Panc1 (cell line): ENCODE data around the gene GPR135.

Experiments
- CTCF ChIP-seq: fragments of 450-650 bp; IDR thresholded peaks from 2 replicates; pipeline ENCODE4 v1.5.1; 2017; ENCODE audit warnings: mild to moderate bottlenecking
- POLR2AphosphoS5 ChIP-seq: IDR thresholded peaks from 2 replicates; pipeline ENCODE4 v1.6.1; 2012; ENCODE audit warnings: mild to moderate bottlenecking, low read depth, low read length, moderate library complexity
- SIN3A ChIP-seq: IDR thresholded peaks from 2 replicates; pipeline ENCODE4 v1.6.1; 2012; ENCODE audit warnings: low read depth, mild to moderate bottlenecking, low read length, moderate library complexity, borderline replicate concordance; ENCODE audit not compliant: insufficient read depth
- TCF7L2 ChIP-seq: IDR thresholded peaks from 2 replicates; pipeline ENCODE4 v1.6.1; 2011; ENCODE audit warnings: mild to moderate bottlenecking, low read depth, low read length, inconsistent platforms
- TF ChIP-seq, protein P1 (sequence below), 2 experiments: IDR thresholded peaks; 2 replicates each; pipeline ENCODE4 v1.6.1; 2011 to 2012; ENCODE audit warnings: low read depth in 2 of 2, control low read depth in 1 of 2, low read length in 1 of 2, mild to moderate bottlenecking in 1 of 2, moderate library complexity in 1 of 2; ENCODE audit not compliant: insufficient read depth in 1 of 2

DNA sequence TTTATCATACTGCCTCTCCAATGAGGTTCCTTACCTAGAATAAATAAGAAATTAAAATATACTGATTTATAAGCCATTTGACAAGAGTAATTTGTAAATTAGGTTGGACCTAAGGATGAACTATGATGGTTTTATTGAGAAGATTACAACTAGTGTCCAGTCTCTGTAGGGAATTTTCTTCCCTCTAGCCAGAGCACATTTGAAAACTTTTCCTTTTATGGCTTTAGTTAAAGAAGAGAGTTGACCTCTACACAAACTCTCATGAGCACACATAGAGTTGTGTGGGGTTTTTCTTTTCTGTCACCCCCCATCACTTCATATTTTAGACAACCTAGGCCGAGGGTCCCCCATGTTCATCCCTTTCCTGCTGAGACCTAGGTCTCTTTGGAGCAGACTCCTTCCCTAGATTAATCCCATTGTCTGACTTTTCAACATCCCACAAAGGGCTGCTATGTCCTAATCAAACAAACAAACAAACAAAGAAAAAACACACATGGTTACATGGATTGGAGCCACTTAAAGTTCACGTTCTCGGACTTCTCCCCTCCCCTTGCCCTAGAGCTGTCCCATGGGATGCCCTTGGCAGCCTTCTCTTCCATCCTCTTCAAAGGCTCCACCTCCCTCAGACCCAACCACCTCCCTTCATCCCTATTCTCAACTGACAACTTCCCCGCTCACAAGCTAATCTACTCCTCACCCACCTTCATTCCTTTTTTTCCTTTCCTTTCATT is 40.7 kb downstream of the GPR135 start:
- no peak for TF ChIP-seq CTCF
- TF ChIP-seq POLR2AphosphoS5: no peak
- no peak for TF ChIP-seq TCF7L2
- no peak for TF ChIP-seq SIN3A
- TF ChIP-seq, protein P1, sequence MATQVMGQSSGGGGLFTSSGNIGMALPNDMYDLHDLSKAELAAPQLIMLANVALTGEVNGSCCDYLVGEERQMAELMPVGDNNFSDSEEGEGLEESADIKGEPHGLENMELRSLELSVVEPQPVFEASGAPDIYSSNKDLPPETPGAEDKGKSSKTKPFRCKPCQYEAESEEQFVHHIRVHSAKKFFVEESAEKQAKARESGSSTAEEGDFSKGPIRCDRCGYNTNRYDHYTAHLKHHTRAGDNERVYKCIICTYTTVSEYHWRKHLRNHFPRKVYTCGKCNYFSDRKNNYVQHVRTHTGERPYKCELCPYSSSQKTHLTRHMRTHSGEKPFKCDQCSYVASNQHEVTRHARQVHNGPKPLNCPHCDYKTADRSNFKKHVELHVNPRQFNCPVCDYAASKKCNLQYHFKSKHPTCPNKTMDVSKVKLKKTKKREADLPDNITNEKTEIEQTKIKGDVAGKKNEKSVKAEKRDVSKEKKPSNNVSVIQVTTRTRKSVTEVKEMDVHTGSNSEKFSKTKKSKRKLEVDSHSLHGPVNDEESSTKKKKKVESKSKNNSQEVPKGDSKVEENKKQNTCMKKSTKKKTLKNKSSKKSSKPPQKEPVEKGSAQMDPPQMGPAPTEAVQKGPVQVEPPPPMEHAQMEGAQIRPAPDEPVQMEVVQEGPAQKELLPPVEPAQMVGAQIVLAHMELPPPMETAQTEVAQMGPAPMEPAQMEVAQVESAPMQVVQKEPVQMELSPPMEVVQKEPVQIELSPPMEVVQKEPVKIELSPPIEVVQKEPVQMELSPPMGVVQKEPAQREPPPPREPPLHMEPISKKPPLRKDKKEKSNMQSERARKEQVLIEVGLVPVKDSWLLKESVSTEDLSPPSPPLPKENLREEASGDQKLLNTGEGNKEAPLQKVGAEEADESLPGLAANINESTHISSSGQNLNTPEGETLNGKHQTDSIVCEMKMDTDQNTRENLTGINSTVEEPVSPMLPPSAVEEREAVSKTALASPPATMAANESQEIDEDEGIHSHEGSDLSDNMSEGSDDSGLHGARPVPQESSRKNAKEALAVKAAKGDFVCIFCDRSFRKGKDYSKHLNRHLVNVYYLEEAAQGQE (IDR thresholded peaks at IDR 0.05; ENCODE audit: insufficient read depth in 1 of 2, low read depth in 2 of 2, low read length in 1 of 2): no peak
